GM12873 (cell line): Measurements from ENCODE around the gene DDX20.

Source experiments
- TF ChIP-seq, protein P1 (sequence below): IDR thresholded peaks from 2 replicates; pipeline ENCODE4 v1.5.1; 2012; ENCODE audit warnings: low read depth, mild to moderate bottlenecking, moderate library complexity, low read length, control low read depth; ENCODE audit not compliant: insufficient read depth; ENCODE audit errors: missing control alignments

The DDX20 gene

DNA sequence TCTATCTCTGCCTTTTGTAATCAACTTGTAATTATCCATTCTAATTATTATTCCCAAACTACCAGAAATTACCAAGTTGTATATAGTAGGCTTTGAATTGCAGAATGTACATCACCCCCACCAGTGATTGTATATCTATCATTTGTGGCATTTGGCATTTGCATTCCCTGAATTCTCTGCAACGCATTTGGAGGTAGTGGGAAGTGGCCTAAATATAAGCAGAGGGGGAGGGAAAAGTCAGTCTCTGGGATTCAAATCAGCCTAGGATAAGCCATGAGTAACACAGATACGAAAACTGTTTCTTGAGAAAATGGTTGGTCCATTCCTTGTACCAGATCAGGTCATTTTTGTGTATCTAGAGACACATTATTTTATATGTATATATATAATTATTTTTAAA lies 20.7 kb downstream of the DDX20 start:
- TF ChIP-seq, protein P1, sequence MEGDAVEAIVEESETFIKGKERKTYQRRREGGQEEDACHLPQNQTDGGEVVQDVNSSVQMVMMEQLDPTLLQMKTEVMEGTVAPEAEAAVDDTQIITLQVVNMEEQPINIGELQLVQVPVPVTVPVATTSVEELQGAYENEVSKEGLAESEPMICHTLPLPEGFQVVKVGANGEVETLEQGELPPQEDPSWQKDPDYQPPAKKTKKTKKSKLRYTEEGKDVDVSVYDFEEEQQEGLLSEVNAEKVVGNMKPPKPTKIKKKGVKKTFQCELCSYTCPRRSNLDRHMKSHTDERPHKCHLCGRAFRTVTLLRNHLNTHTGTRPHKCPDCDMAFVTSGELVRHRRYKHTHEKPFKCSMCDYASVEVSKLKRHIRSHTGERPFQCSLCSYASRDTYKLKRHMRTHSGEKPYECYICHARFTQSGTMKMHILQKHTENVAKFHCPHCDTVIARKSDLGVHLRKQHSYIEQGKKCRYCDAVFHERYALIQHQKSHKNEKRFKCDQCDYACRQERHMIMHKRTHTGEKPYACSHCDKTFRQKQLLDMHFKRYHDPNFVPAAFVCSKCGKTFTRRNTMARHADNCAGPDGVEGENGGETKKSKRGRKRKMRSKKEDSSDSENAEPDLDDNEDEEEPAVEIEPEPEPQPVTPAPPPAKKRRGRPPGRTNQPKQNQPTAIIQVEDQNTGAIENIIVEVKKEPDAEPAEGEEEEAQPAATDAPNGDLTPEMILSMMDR, result no peak

DNA sequence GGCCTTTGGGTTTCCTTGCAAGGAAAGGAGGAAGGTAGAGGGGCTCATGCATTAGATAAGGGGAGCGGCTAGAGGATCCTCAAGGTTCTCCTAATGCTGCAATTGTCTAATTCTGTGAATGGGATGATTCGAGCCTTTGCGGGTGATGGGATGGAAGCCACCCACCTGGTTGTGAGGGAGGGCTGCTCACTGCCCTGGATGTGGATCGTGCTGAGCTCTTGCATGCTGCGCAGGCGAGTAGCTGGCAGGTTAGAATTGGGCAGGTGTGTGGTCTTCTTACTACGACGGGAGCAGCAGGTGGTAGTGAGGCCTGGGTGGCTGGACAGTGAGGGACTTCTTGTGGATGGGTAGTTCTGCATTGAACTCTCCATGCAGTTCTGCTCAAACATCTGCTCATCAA lies 21.2 kb downstream of the DDX20 start:
- TF ChIP-seq, protein P1, result no peak

DNA sequence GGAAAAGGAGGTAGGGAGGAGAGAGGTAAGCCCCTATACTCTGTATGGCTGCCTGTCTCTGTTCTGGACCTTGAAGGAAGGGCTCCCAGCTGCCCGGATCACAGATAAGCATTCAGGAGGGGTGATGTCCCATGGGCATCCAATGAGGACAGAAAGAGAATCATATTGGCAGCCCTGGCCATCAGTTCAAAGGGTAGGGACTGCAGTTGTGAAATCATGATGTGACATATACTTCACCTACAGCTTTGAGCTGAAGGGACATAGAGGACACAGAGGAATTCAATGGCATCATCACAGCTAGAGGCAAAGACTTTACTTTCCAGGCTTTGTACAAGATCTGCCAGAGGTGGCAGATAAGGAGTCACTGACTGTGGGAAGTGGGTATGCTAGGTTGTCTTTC lies 21.6 kb downstream of the DDX20 start:
- TF ChIP-seq, protein P1, result no peak

DNA sequence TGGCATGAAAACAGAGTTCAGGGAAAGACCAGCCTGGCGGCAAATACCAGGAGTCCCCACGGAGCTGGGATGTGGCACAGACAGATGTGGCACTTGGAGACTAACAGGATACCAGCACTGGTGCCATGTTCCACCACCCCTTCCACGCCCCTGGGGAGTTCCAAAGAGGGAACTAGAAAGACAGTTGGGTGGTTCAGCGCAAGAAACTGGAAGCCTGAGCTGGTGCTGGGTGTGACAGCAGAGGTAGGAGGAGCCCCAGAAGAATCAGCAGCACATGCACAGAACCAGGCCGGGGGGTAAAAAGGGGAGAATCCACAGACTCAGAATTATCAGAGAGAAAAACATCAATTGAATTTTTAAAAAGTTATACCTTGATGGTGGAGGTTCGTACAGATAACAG lies 22.4 kb downstream of the DDX20 start:
- TF ChIP-seq, protein P1, result no peak

DNA sequence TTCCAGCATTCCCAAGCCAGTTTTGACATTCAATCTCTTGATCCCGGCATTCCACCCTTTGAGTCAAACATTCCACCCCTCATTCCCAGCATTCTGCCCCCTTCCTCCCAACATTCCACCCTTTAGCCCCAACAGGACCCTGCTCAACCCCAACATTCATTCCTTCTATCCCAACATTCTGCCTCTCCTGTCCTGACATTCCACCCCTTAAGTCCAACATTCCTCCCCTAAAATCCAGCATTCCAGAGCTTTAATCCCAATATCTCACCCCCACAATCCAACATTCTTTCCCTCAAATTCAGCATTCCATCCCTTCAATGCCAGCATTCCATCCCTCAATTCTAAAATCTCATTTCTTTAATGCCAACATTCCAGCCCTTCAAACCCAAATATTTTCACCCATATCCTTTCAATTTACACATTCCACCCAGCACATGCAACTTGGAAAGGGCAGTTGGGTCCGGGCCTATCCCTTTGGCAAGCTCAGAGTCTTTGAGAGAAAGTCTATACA lies 22.9 kb downstream of the DDX20 start:
- TF ChIP-seq, protein P1, result no peak

DNA sequence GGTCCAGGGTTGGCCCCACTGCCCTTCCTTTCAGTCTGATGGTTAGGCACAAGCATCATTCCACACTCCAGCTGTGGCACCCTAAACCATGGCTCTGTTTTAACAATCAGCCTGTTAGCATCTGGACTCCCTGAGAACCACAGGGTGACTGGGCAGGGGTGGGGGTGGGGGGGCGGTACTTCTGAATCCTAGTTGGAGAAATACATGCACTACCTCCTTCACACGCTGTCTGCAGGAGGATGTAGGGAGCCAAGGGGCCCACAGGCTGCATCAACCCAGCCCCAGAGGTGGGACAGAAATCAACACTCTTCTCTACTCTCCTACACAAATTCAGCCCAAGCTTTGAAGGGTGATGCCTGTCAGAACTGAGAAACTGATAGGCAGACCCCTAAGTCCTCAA lies 23.8 kb downstream of the DDX20 start:
- TF ChIP-seq, protein P1, result no peak

DNA sequence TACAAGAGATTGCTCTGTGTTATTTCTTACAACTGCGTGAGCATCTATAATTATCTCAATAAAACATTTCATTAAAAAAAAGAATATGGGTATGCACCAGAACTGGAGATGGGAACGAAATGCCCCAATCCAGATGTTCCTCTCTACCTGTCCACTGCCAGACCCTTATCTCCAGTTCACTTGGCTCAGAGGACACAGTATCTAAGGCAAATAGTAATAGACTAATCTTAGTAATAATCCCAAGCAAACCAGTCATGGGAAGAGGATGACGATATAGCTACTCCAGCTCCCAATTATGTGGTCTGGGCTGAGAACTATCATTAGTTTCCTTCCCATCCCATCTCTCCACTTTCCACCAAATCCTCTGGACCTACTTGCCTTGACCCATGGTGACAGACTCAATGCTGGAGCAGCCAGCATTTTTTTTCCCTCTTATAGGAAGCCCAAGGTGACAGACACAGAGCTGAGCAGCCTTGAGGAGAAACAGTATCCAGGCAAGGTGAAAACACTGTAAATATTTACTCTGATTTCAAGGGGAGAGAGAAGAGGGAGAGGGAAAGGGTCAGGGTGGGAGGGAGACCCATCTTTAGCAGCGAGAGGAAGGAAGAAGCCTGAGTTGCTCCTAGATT lies 28.7 kb downstream of the DDX20 start:
- TF ChIP-seq, protein P1, result no peak
